Thoracic aorta (tissue), 2 donors: ENCODE data around the gene MME. TPM values are rescaled to one million over a fixed set of nuclear protein-coding genes. Genes with fewer than 3 reads are reported as not detected.

Experiments
- ATAC-seq: fragments of 150-250 bp; one replicate; pipeline ENCODE4 v1.8.0; 2017; ENCODE audit warnings: low read depth; ENCODE audit not compliant: insufficient number of reproducible peaks, low FRiP score
- DNase-seq: peaks from one replicate; pipeline ENCODE4 v3.0.0-alpha.2; 2020; ENCODE audit warnings: low spot score
- H3K27ac ChIP-seq, 2 donors: fragments of 200-600 bp; sonication (generic); 1 replicate in 1 of 2; 2 replicates in 1 of 2; pipeline ENCODE4 v1.5.1; 2016; ENCODE audit warnings: mild to moderate bottlenecking in 2 of 2, moderate library complexity in 2 of 2
- H3K27me3 ChIP-seq: fragments of 200-600 bp; sonication (generic); replicated peaks from 2 replicates; pipeline ENCODE4 v1.6.0; 2016; ENCODE audit warnings: mild to moderate bottlenecking; ENCODE audit not compliant: insufficient read depth
- H3K36me3 ChIP-seq: fragments of 200-600 bp; sonication (generic); one replicate; pipeline ENCODE4 v1.5.1; 2016
- H3K4me1 ChIP-seq, 2 donors: fragments of 200-600 bp; sonication (generic); 1 replicate in 1 of 2; 2 replicates in 1 of 2; pipeline versions ENCODE4 v1.5.1 to v1.6.0; 2016; ENCODE audit warnings: low read depth in 2 of 2, mild to moderate bottlenecking in 1 of 2; ENCODE audit not compliant: control insufficient read depth in 1 of 2
- H3K4me3 ChIP-seq: fragments of 200-600 bp; sonication (generic); 2 replicates; pipeline ENCODE4 v1.5.1; 2016; ENCODE audit warnings: mild to moderate bottlenecking
- H3K9me3 ChIP-seq: fragments of 200-600 bp; sonication (generic); 2 replicates; pipeline ENCODE4 v1.5.1; 2016
- total RNA-seq, 2 donors: library from RNA; depleted of rRNA; stranded (reverse); fragments of >200 nt; gene quantifications; one replicate each; pipeline versions ENCODE4 v1.1.0 to v1.2.3, GENCODE V29; 2016
- TF ChIP-seq, protein P1 (sequence below): fragments of 200-600 bp; sonication (generic); IDR thresholded peaks from one replicate; pipeline ENCODE4 v1.5.1; 2019; ENCODE audit warnings: antibody characterized with exemption

Gene MME
- total RNA-seq, 2 donors from 2014 or later, result 3.6 to 4.3 TPM

DNA sequence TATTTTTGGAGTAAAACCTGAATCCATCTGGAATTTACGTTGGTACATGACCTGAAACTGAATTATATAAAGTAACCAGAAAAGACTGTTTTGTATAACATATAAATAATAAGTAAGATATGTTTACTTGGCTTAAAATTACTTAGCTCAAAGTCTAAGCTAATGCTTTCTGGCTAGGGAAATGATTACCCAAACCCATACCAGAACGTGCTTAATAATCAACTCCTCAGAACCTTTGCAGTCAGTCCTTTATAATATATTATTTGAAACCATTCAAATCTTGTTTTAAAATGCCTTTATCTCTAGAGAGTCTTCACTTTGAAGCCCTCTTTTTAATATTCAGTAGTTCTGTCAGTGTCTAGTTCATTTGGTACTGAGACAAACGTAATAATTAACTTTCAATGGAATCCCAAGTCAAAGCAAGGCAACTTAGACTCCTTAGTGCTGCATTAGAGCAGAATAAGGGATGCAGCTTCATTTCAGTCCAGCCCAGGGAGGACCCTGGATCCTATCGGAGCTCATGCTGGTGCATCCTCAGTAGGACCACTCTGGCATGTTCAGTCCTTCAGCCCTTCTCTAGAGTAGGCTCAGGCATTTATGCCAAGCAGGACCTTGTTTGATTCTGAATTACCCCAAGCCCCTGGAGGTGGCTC is 81.6 kb downstream of the MME start:
- TF ChIP-seq, protein P1, sequence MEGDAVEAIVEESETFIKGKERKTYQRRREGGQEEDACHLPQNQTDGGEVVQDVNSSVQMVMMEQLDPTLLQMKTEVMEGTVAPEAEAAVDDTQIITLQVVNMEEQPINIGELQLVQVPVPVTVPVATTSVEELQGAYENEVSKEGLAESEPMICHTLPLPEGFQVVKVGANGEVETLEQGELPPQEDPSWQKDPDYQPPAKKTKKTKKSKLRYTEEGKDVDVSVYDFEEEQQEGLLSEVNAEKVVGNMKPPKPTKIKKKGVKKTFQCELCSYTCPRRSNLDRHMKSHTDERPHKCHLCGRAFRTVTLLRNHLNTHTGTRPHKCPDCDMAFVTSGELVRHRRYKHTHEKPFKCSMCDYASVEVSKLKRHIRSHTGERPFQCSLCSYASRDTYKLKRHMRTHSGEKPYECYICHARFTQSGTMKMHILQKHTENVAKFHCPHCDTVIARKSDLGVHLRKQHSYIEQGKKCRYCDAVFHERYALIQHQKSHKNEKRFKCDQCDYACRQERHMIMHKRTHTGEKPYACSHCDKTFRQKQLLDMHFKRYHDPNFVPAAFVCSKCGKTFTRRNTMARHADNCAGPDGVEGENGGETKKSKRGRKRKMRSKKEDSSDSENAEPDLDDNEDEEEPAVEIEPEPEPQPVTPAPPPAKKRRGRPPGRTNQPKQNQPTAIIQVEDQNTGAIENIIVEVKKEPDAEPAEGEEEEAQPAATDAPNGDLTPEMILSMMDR, result no peak
- Histone ChIP-seq H3K9me3 (no peaks in the 10 kb centered on the region), H3K36me3 (no peaks in the 10 kb centered on the region), H3K27ac (no peak overlapping the region), H3K4me3 (no peak overlapping the region), H3K4me1 (no peaks in the 10 kb centered on the region), H3K27me3 (no peaks in the 10 kb centered on the region)
- ATAC-seq, result no peak
- no peak for DNase-seq

DNA sequence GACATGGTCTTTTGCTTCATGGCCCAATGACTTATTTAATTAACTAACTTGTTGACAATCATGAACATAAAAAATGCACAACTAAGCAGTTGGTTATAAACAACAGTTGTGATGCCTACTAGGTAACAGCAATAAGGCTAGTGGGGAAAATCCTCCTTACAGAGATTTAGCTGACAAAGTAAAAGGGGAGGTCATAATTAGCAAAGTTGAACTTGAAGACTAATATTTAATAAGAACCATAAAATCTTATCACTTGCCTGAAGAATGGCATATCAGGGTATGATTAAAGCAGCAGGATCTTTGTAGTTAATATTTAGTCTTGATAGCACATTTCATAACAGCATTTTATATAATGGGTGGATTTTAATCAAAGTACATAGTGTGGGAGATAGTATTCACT is 84.2 kb downstream of the MME start:
- ATAC-seq (no peak), DNase-seq (no peak)
- no peak overlapping the region for H3K27ac ChIP-seq

DNA sequence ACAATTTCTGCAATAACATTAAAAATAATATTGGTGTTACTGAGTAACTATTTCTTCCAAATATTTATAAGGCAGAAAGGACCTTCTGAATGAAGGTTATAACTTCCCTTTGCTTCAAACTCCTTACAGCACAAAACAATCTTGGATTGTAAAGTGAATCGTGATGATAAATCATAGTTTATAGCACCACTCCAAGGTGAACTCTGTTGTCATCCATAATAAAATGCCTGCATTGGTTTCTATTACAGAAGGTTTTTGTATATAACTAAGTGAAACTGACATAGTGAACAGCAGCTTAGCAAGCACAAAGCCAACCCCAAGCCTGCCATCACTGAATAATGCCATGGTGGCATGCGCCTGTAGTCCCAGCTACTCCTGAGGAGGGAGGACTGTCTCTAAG is 86.3 kb downstream of the MME start:
- H3K27ac ChIP-seq, result no peak overlapping the region
- TF ChIP-seq, protein P1, result no peak
- DNase-seq, result no peak
- no peak overlapping the region for H3K4me3 ChIP-seq
- H3K4me1 ChIP-seq, result no peaks in the 10 kb centered on the region
- H3K9me3 ChIP-seq, result no peaks in the 10 kb centered on the region
- H3K36me3 ChIP-seq, result no peaks in the 10 kb centered on the region
- no peaks in the 10 kb centered on the region for H3K27me3 ChIP-seq
- no peak for ATAC-seq

More for the DNA sequence above, 84.2 kb downstream of the MME start:
- H3K4me3 ChIP-seq, result no peak overlapping the region
- H3K4me1 ChIP-seq, result no peaks in the 10 kb centered on the region
- TF ChIP-seq, protein P1, result no peak
- H3K36me3 ChIP-seq, result no peaks in the 10 kb centered on the region
- H3K27me3 ChIP-seq, result no peaks in the 10 kb centered on the region
- no peaks in the 10 kb centered on the region for H3K9me3 ChIP-seq

DNA sequence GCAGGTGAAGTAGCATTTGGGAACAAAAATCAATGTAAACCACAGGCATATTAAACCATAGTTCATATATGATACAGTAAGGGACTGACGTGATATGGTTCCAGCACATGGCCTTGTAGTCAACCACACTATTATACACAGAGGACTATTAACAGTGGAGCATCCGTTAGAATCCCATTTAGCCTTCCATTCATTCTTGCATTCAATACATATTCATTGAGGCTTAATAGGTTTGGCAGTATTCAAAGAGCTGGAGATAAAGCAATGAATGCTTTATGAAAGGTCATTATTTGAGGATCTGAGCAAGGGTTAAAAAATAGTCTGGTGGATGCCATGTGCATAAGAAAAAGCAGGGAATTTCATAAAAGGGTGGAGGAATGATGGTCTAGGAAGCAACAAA is 89.1 kb downstream of the MME start:
- H3K27me3 ChIP-seq, result no peaks in the 10 kb centered on the region
- no peak overlapping the region for H3K4me3 ChIP-seq
- no peaks in the 10 kb centered on the region for H3K36me3 ChIP-seq
- TF ChIP-seq, protein P1, result no peak
- no peaks in the 10 kb centered on the region for H3K4me1 ChIP-seq
- no peak for DNase-seq
- H3K27ac ChIP-seq, result no peak overlapping the region
- H3K9me3 ChIP-seq, result no peaks in the 10 kb centered on the region
- no peak for ATAC-seq

DNA sequence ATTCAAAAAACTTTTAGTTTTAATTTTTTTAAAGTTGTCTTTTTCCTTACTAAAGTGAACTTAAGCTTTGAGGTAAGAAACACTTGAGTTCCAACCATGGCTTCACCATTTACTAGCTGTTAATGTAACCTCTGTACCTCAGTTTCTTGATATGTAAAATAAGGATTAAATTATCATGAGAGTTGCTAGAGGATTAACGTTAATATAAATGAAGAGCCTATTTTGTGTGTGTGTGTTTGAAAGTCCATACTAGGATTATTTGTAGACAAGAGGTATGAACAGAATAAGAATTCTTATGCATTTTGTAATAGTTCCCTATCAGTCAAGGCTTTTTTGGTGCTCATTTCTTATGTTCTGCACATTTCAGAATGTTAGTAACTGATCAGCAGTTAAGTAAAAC is 93.7 kb downstream of the MME start:
- no peak overlapping the region for H3K27ac ChIP-seq
- TF ChIP-seq, protein P1, result no peak
- ATAC-seq (no peak), DNase-seq (no peak)
- H3K36me3 ChIP-seq, result no peaks in the 10 kb centered on the region
- no peaks in the 10 kb centered on the region for H3K9me3 ChIP-seq
- no peaks in the 10 kb centered on the region for H3K4me1 ChIP-seq
- no peak overlapping the region for H3K4me3 ChIP-seq
- H3K27me3 ChIP-seq, result no peaks in the 10 kb centered on the region
